ACHN (cell line): ENCODE measurements around the gene SIN3A.
"Not testable (repeated sequence)": the region's sequence is repeated elsewhere in the genome, so short reads cannot be mapped to it uniquely, and the experiment has no call there.

Source experiments
- DNase-seq: peaks from one replicate; pipeline ENCODE4 v3.0.0-alpha.2; 2015
- in situ Hi-C: cut with HindIII; loops from 2 replicates; pipeline ENCODE4 v1.10.0; 2017; ENCODE audit warnings: low sequenced_read_pairs, low pct_ligation_motif_present, low pct_unique_long_range_greater_than_20kb

The SIN3A gene

GRCh38 chr15:75452364-75452864 is 924 bp upstream of the SIN3A start:
- DNase-seq = peak; percentile 82
- in situ Hi-C loops = no loop called here

- in situ Hi-C loops = no loop called here
- no peak for DNase-seq
Observed at GRCh38 chr15:75451202-75451673, 252 bp downstream of the SIN3A start.

- in situ Hi-C loops = no loop called here
- peak; percentile 94 for DNase-seq
Observed at GRCh38 chr15:75450307-75451201, 936 bp downstream of the SIN3A start.

GRCh38 chr15:75449585-75450306 is 1.7 kb downstream of the SIN3A start:
- no peak for DNase-seq
- in situ Hi-C loops = no loop called here

GRCh38 chr15:75448171-75448570 is 3.3 kb downstream of the SIN3A start:
- in situ Hi-C loops, DNase-seq: not testable (repeated sequence)

GRCh38 chr15:75446151-75446550 is 5.3 kb downstream of the SIN3A start:
- DNase-seq = no peak
- in situ Hi-C loops = no loop called here

- DNase-seq, in situ Hi-C loops: not testable (repeated sequence)
Observed at GRCh38 chr15:75445324-75445723, 6.2 kb downstream of the SIN3A start.

- DNase-seq, in situ Hi-C loops: not testable (repeated sequence)
Observed at GRCh38 chr15:75443972-75444453, 7.5 kb downstream of the SIN3A start.

- in situ Hi-C loops = no loop called here
- no peak for DNase-seq
Observed at GRCh38 chr15:75437721-75438120, 13.8 kb downstream of the SIN3A start.

- in situ Hi-C loops = no loop called here
- DNase-seq = no peak
Observed at GRCh38 chr15:75436881-75437280, 14.6 kb downstream of the SIN3A start.

GRCh38 chr15:75431682-75432081 is 19.8 kb downstream of the SIN3A start:
- no peak for DNase-seq
- in situ Hi-C loops = no loop called here

GRCh38 chr15:75431270-75431669 is 20.2 kb downstream of the SIN3A start:
- no peak for DNase-seq
- in situ Hi-C loops = no loop called here

- DNase-seq = no peak
- in situ Hi-C loops = no loop called here
Observed at GRCh38 chr15:75430259-75430658, 21.2 kb downstream of the SIN3A start.

GRCh38 chr15:75428152-75428551 is 23.3 kb downstream of the SIN3A start:
- no peak for DNase-seq
- in situ Hi-C loops = no loop called here

GRCh38 chr15:75425966-75426500 is 25.5 kb downstream of the SIN3A start:
- in situ Hi-C loops = no loop called here
- DNase-seq = no peak

- in situ Hi-C loops = no loop called here
- no peak for DNase-seq
Observed at GRCh38 chr15:75422554-75422953, 28.9 kb downstream of the SIN3A start.

- in situ Hi-C loops = no loop called here
- no peak for DNase-seq
Observed at GRCh38 chr15:75420698-75421097, 30.8 kb downstream of the SIN3A start.

- DNase-seq = no peak
- in situ Hi-C loops = no loop called here
Observed at GRCh38 chr15:75416584-75416983, 34.9 kb downstream of the SIN3A start.

GRCh38 chr15:75410196-75410595 is 41.3 kb downstream of the SIN3A start:
- no peak for DNase-seq
- in situ Hi-C loops = no loop called here
